Uterus (tissue), 4 donors: ENCODE results near the gene CERS6. TPM values are rescaled to one million over a fixed set of nuclear protein-coding genes. Genes with fewer than 3 reads are reported as not detected.

Experiments used
- DNase-seq, 2 donors: peaks; one replicate each; pipeline ENCODE4 v3.0.0-alpha.2; 2019 to 2020
- H3K27ac ChIP-seq, 2 donors: fragments of 200-600 bp; sonication (generic); 1 replicate in 1 of 2; 2 replicates in 1 of 2; pipeline ENCODE4 v1.5.1; 2016 to 2018
- H3K27me3 ChIP-seq, 2 donors: fragments of 200-600 bp; sonication (generic); one replicate each; pipeline ENCODE4 v1.5.1; 2018 to 2019; ENCODE audit warnings: control low read depth in 1 of 2
- H3K36me3 ChIP-seq, 2 donors: fragments of 200-600 bp; sonication (generic); one replicate each; pipeline ENCODE4 v1.5.1; 2019; ENCODE audit warnings: control low read depth in 1 of 2
- H3K4me1 ChIP-seq, 2 donors: fragments of 200-600 bp; sonication (generic); one replicate each; pipeline ENCODE4 v1.5.1; 2018 to 2019; ENCODE audit warnings: control low read depth in 1 of 2
- H3K4me3 ChIP-seq, 2 donors: fragments of 200-600 bp; sonication (generic); 1 replicate in 1 of 2; 2 replicates in 1 of 2; pipeline ENCODE4 v1.5.1; 2018 to 2019; ENCODE audit warnings: mild to moderate bottlenecking in 1 of 2
- H3K9me3 ChIP-seq, 2 donors: fragments of 200-600 bp; sonication (generic); one replicate each; pipeline ENCODE4 v1.5.1; 2019; ENCODE audit warnings: control low read depth in 1 of 2
- POLR2A ChIP-seq, 2 donors: fragments of 450-650 bp; IDR thresholded peaks; one replicate each; pipeline ENCODE4 v1.6.1; 2016; ENCODE audit warnings: antibody characterized with exemption in 2 of 2, mild to moderate bottlenecking in 1 of 2, moderate library complexity in 1 of 2
- intact Hi-C: fragments of 100-400 bp; cut with DNase I; formaldehyde crosslinking; loops from one replicate; pipeline ENCODE4 v1.15.1; 2023; ENCODE audit warnings: low total_unique reads
- total RNA-seq, 4 donors: library from RNA; depleted of rRNA in 3 of 4; stranded (reverse); fragments of >200 nt in 3 of 4; gene quantifications; one replicate each; pipeline versions ENCODE4 v1.1.0 to v1.2.4, GENCODE V29; 2014 to 2023
- TF ChIP-seq, protein P1 (sequence below), 4 experiments: fragments of 200-600 bp in 2 of 4; fragments of 450-650 bp in 2 of 4; sonication (generic) in 2 of 4; IDR thresholded peaks; one replicate each; pipeline ENCODE4 v1.5.1; 2016 to 2019; ENCODE audit warnings: antibody characterized with exemption in 4 of 4, mild to moderate bottlenecking in 2 of 4, moderate library complexity in 1 of 4
- donor health status: DM: yes; HTN: yes; CAD: no.

The CERS6 gene
- total RNA-seq, 4 donors from 2014 or later = 20.0 to 47.2 (median 26.6) TPM

DNA sequence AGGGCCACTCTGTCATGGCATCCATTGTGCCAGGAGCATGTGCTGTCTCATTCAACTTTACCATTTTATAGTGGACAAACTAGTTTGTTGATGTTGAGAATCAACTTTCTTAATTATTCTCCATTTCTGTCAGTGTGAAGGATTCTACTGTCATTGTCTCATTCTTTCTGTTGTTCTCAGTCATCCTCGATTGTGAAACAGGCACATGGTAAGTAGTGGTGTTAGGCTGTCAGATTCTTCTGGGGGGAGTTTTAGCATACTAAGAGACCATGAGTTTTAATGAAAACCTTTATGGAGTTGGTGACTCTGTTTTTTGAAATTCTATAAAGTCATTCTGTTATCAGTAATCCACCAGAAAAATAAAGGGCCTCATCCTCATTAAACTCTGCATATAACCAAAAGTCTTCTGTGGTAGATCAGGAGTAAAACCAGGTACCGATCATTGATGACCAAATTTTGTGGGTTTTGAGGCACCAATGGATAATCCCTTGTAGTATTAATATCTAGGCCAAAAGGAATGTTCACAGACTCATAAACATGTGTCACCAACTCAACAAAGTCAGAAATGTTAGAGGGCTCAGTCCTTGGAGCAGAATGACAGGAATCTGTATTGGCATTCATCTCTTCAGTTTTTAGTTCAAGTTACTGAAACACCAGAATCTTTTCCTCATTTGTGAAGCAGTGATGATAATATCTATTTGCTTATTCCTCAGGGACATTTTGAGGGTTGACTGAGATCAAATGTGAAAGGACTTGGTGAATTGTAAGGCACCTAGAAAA lies 73.2 kb downstream of the CERS6 start:
- Histone ChIP-seq H3K27ac (peak overlapping the region; percentile 51 to 58), H3K27me3 (no peaks in the 10 kb centered on the region), H3K9me3 (no peaks in the 10 kb centered on the region), H3K4me3 (no peak overlapping the region), H3K4me1 (no peaks in the 10 kb centered on the region), H3K36me3 (no peaks in the 10 kb centered on the region)
- intact Hi-C loops = no loop called here
- TF ChIP-seq POLR2A (IDR thresholded peaks at IDR 0.05) = no peak
- TF ChIP-seq, protein P1, sequence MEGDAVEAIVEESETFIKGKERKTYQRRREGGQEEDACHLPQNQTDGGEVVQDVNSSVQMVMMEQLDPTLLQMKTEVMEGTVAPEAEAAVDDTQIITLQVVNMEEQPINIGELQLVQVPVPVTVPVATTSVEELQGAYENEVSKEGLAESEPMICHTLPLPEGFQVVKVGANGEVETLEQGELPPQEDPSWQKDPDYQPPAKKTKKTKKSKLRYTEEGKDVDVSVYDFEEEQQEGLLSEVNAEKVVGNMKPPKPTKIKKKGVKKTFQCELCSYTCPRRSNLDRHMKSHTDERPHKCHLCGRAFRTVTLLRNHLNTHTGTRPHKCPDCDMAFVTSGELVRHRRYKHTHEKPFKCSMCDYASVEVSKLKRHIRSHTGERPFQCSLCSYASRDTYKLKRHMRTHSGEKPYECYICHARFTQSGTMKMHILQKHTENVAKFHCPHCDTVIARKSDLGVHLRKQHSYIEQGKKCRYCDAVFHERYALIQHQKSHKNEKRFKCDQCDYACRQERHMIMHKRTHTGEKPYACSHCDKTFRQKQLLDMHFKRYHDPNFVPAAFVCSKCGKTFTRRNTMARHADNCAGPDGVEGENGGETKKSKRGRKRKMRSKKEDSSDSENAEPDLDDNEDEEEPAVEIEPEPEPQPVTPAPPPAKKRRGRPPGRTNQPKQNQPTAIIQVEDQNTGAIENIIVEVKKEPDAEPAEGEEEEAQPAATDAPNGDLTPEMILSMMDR (IDR thresholded peaks at IDR 0.05) = no peak
- no peak for DNase-seq

DNA sequence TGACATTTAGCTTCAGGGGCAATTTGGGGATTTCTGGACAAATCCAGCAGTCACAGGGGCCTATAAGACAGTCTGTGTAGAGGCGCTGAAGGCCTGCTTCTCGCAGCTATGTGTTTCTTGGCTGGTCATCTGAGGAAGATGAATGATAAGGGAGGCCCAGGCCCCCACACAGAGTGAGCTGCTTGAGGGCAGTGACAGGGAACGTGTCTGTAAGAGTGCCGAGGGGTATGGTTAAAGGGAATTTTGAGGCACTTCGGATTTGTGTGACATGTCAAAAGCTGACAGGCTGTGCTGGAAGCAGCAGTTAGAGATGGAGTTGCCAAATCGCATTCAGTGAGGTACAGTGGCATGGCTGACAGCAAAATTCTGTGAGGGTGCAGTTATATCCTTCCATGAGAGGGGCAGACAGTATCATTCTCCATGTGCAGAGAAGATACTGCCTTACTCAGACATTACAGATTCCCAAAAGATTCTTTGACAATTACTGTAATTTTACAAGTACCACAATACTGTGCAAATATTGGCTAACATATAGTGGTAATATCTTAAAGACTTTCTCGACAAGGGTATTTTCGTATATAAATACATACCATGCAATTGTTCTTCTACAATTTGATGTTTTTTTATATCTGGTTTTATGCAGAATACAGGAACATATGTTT lies 74.0 kb downstream of the CERS6 start:
- Histone ChIP-seq H3K4me1 (no peaks in the 10 kb centered on the region), H3K4me3 (no peak overlapping the region), H3K36me3 (no peaks in the 10 kb centered on the region), H3K9me3 (no peaks in the 10 kb centered on the region), H3K27ac (peak overlapping the region; percentile 49 to 51), H3K27me3 (no peaks in the 10 kb centered on the region)
- TF ChIP-seq, protein P1 (IDR thresholded peaks at IDR 0.05) = no peak
- TF ChIP-seq POLR2A (IDR thresholded peaks at IDR 0.05) = no peak
- intact Hi-C loops = no loop called here
- no peak for DNase-seq

DNA sequence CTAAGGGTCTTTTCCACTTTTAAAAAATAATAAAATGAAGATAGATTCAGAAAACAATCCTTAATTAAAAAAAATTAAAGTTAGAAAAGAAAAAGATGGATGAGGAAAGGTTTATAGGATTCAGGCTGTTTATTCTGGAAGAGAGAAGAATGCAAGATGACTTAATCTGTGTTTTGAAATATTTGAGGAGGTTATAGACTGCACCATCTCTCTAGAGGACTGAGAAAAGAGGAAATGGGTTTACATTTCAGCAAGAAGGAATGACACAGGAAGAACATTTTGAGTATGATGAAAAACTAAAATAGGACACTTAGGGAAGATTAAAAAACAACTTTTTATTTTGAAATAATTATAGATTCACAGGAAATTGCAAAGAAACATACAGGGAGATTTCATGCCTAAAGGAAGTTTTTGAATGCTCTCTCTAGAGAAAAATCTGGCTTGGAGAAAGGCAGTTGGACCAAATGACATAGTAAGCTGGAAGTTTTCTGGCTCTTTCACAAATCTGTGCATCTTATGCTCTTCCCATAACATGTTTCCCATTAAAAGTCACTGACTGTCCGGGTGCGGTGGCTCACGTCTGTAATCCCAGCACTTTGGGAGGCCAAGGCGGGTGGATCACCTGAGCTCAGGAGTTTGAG lies 75.0 kb downstream of the CERS6 start:
- DNase-seq = no peak
- H3K27ac ChIP-seq = peak overlapping the region; percentile 49 to 51
- no peaks in the 10 kb centered on the region for H3K36me3 ChIP-seq
- H3K4me1 ChIP-seq = no peaks in the 10 kb centered on the region
- H3K4me3 ChIP-seq = no peak overlapping the region
- no peaks in the 10 kb centered on the region for H3K9me3 ChIP-seq
- intact Hi-C loops = no loop called here
- no peaks in the 10 kb centered on the region for H3K27me3 ChIP-seq
- TF ChIP-seq, protein P1 (IDR thresholded peaks at IDR 0.05) = no peak
- no peak for TF ChIP-seq POLR2A (IDR thresholded peaks at IDR 0.05)

DNA sequence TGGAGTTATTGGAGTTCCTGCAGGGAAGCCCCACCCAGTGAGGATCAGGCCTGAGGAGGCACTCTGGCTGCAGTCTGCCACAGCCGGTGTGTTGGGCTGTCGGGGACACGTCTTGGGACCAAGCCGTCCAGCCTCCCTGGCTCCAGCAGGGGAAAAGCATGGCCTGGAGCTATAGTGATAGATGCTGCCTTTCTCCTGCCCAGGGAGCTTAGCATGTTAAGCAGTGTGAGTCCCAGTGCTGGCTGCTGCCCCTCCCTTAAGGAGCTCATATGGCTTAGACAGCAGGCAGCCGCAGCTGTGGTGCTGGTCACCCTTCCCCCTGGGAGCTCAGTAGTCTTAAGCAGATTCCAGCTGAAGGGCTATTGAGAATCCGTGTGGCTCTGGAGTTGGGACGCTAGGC lies 78.9 kb downstream of the CERS6 start:
- no peaks in the 10 kb centered on the region for H3K36me3 ChIP-seq
- peaks cover 0 to 6% of the 10 kb centered on the region in 2 donors for H3K9me3 ChIP-seq
- no peak for TF ChIP-seq POLR2A (IDR thresholded peaks at IDR 0.05)
- TF ChIP-seq, protein P1 (IDR thresholded peaks at IDR 0.05) = no peak
- DNase-seq = no peak
- H3K4me3 ChIP-seq = no peak overlapping the region
- H3K27ac ChIP-seq = no peak overlapping the region
- no peaks in the 10 kb centered on the region for H3K27me3 ChIP-seq
- intact Hi-C loops = no loop called here
- H3K4me1 ChIP-seq = no peaks in the 10 kb centered on the region
